HEK293T (cell line): Measurements from ENCODE around the gene LMCD1.

Experiments used
- ARNT ChIP-seq: fragments of 450-650 bp; IDR thresholded peaks from 2 replicates; pipeline ENCODE4 v1.6.1; 2017; ENCODE audit warnings: mild to moderate bottlenecking
- CTBP1 ChIP-seq: fragments of 450-650 bp; IDR thresholded peaks from 2 replicates; pipeline ENCODE4 v1.6.1; 2016; ENCODE audit warnings: borderline replicate concordance
- FOXA1 ChIP-seq: fragments of 450-650 bp; IDR thresholded peaks from 2 replicates; pipeline ENCODE4 v1.6.1; 2016; ENCODE audit warnings: mild to moderate bottlenecking
- FOXM1 ChIP-seq: fragments of 450-650 bp; IDR thresholded peaks from 2 replicates; pipeline ENCODE4 v1.6.1; 2017; ENCODE audit warnings: mild to moderate bottlenecking, borderline replicate concordance
- SUZ12 ChIP-seq: fragments of 450-650 bp; IDR thresholded peaks from 2 replicates; pipeline ENCODE4 v1.6.1; 2016; ENCODE audit warnings: mild to moderate bottlenecking
- TARDBP ChIP-seq: fragments of 450-650 bp; IDR thresholded peaks from 2 replicates; pipeline ENCODE4 v1.6.1; 2016
- ZNF384 ChIP-seq: fragments of 450-650 bp; IDR thresholded peaks from 2 replicates; pipeline ENCODE4 v1.6.1; 2016

- TF ChIP-seq FOXM1, result no peak
- no peak for TF ChIP-seq CTBP1
- TF ChIP-seq ARNT, result no peak
- TF ChIP-seq FOXA1, result no peak
- TF ChIP-seq SUZ12, result no peak
- TF ChIP-seq ZNF384, result no peak
- TF ChIP-seq TARDBP, result no peak
Measured at GRCh38 chr3:8548502-8549275, 47.1 kb downstream of the LMCD1 start.
